A204.1 (cell line): ENCODE data around the gene GOLGA6L2.
"Not testable (repeated sequence)": the region's sequence is repeated elsewhere in the genome, so short reads cannot be mapped to it uniquely, and the experiment has no call there.

Source experiments
- FAIRE-seq: peaks from 2 replicates; lab custom pipeline; 2012; peaks lifted over from hg19 to GRCh38; lab: Jason Lieb, UNC

The GOLGA6L2 gene, protein sequence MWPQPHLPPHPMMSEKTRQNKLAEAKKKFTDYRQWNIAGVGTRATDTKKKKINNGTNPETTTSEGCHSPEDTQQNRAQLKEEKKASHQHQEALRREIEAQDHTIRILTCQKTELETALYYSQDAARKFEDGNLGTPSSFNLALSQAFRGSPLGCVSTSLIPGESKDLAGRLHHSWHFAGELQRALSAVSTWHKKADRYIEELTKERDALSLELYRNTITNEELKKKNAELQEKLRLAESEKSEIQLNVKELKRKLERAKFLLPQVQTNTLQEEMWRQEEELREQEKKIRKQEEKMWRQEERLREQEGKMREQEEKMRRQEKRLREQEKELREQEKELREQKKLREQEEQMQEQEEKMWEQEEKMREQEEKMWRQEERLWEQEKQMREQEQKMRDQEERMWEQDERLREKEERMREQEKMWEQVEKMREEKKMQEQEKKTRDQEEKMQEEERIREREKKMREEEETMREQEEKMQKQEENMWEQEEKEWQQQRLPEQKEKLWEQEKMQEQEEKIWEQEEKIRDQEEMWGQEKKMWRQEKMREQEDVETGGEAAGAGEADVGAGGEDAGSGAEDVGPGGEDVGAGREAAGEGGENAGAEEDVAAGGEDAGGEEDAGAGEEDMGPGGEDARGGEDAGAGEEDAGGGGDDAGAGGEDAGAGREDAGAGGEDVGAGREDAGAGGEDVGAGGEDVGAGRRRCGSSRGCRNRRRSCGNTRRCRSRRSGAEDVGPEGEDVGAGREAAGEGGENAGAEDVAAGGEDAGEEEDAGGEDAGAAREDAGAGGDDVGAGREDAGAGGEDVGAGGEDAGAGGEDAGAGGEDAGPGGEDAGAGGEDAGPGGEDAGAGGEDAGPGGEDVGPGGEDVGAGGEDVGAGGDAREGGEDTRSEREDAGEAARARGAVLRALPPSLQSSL

DNA sequence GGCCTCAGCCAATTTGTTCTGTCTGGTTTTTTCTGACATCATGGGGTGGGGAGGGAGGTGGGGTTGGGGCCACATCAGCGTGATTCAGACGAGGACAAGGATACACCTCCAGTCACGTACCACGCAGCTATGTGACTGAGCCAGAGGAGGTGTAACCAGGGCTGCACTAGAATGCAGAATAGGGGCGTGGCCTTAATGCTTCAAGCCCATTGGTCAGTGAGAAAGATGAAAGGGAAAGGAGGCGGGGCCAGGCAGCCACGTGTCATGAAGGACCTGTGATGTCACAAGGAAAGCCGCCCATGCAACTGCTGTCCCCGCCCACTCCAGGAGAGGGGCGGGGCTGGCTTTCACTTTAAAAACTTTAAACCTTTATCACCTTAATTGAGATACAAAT is at the start of gene GOLGA6L2:
GOLGA6L2 (minus strand) TSS at position 137 of the 394 bp plus-strand sequence; CDS start at position 75, 62 bp downstream.
- FAIRE-seq: no peak

DNA sequence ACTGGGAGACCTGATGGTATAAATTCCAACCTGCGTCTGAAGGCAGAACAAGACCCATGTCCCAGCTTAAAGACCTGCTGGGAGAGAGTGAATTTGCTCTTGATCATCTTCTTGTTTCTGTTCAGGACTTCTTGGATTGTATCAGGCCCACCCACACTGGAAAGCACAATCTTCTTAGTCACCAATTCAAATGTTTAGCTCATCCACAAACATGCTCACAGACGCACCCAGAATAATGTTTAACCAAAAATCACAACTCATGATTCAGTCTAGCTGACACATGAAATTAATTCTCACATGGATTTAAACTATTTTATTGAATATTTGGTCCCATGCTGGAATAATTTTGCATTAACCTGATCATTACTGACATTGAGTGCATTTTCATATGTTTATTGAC is 37.8 kb upstream of the GOLGA6L2 start:
- FAIRE-seq: no peak

DNA sequence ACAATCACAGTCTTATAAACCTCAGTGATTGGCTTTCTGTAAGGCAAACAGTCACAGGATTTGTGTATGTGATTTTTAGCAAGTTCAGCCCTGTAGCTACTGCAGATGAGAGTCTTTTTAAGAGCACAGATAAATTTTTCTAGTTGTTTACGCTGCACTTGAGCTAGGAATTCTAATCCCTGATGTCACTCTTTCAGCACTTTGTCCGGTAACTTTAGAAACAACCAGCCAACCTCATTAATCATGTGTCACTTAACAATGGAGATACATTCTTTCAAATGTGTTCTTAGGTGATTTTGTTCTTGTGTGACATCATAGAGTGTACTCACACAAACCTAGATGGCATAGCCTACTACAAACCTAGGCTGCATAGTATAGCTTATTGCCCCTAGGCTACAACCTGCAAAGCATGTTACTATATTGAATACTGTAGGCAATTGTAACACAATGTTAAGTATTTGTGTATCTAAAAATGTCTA is 36.8 kb upstream of the GOLGA6L2 start:
- no peak for FAIRE-seq

DNA sequence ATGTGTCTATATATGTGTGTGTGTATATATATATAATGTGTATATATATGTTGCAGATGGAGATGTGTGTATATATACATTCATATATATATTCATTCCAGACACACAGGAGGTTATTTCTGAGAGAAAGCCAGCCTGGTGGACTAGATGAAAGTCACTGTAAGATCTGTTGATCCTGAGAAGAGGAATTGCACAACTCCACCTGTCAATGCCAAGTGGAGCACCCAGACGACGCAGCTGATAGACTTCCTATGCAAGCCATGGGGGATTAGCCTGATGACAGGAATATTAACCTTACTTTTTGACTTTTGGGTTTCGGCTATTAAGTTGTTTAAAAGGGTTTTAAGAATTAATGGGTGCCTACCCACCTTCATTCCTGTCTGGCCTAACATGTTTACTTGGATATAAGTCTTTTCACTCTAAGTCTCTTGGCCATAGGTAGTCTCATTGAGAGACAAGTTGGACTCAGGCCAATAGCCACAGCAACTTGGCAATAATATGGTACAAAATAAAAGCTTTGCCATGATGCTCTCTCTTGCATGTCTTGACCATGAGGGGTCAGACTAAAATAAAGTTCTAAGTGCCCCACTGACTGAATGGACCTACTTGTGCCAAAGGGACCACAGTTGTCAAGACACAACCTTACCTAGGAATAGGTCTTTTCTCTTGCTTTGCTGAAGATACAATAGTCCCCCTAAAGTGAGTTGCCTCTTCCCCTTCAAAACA is 35.9 kb upstream of the GOLGA6L2 start:
- FAIRE-seq: no peak

DNA sequence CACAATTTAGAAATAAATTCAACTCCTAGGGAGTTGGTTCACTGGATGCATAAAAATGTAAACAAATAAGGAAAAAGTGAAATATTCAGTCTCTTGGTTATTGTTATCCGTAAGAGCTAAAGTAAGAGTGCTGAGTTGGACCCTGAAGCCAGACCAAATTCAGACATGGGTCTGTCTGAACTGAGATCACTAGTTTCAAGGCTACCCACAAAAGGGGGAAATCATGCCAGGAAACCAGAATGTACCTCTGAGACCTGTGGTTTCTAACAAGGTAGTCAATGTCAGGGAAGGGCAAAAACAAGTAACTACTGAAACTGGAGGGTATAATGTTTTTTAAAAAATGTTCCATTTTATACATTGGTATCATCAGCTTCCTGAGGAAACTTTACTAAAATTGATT is 35.2 kb upstream of the GOLGA6L2 start:
- FAIRE-seq: no peak

DNA sequence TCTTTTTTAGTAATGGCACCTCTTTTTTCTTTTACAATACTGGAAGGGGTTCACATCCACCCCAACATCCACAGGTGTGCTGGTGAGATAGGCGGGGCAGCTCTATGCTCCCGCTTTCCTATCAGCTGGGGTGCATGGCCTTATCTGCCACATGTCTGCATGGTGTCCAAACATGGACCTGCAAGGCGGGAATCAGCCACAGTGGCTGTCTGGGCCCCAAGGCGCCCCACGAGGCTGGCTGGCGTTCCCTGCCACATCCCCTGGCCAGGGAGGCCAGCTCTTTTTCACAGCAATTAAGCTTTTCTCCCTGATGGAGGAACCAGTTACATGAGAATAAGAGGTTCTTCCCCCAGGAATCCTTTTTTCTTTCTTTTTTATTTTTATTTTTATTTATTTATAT is 30.9 kb upstream of the GOLGA6L2 start:
- FAIRE-seq: no peak

DNA sequence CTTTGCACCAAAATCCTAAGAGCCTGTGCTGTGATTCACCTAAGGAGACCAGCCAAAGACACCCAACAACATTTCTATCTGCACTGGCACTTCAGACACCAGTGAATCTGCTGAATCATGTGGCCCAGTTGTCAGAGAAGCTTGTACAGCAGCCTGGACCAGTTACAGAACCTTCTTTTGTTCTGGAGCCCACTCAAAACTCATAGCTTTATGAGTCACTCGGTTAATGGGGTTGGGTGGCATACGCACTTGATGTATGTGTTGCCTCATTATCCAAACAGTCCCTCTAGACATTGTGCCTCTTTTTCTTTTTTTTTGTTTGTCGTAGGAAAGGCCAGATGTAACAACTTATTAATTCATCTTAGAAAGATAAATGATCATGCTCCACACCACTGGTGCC is 25.6 kb upstream of the GOLGA6L2 start:
- FAIRE-seq: no peak

DNA sequence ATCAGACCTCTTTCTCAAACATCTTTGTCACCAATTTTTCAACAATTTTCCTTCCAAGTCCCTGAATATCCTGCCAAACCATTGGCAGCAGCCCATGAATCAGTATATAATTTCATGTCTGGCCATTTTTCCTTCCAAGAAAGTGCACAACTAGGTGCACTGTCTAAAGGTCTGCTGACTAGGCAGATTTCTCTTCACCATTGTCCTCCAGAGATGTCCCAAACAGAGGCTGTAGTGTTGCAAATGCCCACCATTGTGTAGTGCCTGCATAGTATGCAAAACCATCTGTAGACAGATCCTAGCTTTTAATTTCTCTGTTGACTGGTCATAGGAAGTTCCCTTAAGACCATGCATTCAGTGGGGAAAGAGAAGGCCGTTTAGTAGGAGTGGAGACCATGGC is 25.0 kb upstream of the GOLGA6L2 start:
- no peak for FAIRE-seq

DNA sequence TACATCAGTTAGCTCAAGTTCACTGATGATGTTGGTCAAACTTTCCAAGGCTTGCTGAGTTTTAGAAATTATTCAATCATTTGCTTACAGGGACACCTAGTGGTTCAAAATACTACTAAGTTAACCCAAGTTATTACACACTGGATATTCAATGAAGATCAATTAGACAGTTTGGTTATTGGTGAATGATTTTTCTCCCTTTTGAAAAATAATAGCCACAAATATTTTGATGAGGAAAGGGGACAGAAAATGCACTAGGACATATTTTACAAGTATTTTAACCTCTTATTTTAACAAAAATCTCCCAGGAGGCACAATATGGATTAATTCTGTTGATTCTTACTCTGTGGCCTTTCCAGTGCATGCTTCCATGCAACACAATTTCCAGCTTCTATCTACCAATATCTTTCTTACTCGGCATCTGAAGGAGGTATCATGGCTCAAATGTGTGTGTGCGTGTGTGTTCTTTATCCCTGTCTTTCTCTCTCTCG is 20.1 kb upstream of the GOLGA6L2 start:
- FAIRE-seq: peak; percentile 92

DNA sequence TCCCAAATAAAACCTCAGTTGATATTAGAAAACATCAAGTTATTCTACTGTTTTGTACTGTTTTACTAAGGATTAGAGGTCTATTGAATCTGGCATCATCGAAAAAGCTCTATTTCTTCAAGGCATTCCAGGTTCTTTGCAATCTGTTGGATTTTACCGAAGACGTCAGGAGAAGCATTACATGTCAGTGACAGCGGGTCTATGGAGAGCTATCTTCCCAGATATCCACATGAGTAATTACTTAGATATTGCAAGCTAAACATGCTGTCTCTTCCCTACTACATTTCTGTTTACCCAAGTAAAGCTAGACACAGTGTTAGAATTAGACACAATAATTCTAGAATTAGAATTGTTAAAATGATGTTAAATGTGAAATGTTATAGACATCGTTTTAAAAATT is 10.8 kb upstream of the GOLGA6L2 start:
- no peak for FAIRE-seq

DNA sequence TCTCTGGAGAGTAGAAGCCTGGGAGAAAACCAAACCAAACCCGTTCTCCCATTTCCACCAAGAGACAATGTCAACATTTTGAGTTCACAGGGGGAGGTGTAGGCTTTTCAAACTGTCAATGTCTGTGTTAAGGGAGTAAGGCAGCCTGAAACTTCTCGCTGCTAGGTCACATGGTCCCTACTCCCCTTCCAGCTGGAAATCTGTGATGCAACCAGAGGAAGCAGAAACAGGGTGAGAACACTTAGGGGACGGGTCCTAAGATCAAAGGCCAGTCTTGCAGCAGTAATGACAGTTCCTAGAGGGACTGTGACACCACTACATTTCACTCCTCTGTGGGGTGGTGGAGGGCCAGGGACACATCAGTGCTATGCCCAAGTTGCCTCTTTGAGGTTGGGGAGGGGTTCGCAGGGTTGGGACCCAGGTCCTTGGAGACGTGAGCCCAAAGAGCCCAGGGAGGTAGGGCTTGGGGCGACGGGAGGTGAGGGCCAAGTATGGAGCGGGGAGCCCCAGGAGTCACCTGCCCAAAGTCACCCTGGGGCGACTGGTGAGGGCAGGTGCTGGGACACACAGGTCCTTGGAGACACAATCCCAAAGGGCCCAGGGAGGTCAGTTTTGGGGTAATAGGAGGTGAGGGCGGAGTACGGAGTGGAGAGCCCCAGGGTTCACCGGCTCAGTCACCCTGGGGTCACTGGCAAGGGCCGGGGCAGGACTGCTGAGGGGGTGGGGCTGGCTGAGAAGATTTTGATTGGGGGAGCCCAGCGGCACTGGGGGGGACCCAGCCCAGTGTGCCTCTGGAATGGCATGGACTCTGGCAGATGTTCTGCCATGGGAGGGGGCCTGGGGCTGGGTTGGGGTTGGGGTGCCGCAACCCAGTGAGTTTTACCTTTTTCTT is 582 bp downstream of the GOLGA6L2 start:
- FAIRE-seq: no peak

DNA sequence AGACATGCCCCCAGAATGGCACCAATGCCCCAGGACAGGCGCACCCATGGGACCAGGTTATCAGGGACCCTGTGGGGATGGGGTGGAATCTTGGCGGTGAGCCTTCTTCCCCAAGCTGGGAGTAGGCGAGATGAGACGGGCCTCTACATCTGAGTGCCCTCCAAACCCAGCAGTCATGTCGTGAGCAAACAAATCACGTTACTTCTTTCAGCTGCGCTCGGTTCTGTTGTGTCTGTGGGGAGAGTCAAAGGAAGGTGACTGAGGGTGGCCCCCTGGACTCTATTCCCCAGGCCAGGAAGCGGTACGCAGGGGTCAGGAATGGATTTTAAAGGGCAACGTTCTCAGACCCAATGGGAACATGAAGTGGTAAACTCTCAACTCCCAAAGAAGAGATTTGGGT is 2.8 kb downstream of the GOLGA6L2 start:
- FAIRE-seq: no peak

DNA sequence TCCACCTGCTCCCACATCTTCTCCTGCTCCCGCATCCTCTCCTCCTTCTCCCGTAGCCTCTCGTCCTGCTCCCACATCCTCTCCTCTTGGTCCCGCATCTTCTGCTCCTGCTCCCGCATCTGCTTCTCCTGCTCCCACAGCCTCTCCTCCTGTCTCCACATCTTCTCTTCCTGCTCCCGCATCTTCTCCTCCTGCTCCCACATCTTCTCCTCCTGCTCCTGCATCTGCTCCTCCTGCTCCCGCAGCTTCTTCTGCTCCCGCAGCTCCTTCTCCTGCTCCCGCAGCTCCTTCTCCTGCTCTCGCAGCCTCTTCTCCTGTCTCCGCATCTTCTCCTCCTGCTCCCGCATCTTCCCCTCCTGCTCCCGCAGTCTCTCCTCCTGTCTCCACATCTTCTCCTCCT is 5.8 kb downstream of the GOLGA6L2 start:
- no peak for FAIRE-seq

DNA sequence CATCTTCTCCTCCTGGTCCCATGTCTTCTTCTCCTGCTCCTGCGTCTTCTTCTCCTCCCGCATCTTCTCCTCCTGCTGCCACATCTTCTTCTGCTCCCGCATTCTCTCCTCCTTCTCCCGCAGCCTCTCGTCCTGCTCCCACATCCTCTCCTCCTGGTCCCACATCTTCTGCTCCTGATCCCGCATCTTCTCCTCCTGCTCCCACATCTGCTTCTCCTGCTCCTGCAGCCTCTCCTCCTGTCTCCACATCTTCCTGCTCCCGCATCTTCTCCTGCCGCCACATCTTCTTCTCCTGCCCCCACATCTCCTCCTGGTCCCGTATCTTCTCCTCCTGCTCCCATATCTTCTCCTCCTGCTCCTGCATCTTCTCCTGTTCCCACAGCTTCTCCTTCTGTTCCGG is 6.4 kb downstream of the GOLGA6L2 start:
- no peak for FAIRE-seq

DNA sequence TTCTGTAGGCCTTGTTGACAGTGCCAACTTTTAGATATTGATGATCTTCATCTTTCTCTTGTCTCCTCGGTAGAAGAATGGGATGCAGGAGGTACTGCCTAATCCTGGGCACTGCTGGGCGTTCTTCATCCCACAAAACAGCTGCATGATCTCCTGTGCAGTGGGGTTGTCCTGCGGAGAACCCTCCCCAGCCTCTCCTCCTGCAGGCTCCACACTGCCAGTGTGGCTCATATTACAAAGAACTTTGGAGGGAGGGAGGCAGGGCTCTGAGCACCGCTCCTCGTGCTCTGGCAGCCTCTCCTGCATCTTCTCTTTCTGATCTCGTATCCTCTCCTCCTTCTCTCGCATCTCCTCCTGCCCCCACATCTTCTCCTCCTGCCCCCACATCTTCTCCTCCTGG is 7.5 kb downstream of the GOLGA6L2 start:
- FAIRE-seq: no peak

DNA sequence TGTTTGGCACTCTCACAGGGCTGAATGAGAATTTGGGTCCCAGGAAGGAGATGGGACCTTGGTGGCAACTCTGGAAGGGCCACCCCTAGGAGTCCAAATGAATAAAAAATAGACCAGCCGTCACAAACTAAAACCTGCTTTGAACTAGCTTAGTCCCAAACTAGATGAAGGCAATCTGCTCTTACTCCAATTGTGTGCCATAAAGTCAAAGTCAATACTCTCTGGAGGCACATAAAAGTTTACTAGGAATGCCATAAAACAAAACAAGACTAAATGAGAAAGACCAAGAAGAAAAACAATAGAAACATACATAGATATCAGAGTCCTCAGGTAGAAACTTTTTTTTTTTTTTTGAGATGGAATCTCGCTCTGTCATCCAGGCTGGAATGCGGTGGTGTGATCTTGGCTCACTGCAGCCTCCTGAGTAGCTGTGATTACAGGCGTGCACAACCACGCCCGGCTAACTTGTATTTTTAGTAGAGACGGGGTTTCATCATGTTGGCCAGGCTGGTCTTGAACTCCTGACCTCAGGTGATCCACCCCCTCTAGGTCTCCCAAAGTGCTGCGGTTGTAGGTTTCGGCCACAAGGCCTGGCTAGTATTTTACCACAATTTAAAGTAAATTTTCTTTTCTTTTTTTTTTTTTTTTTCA is 8.1 kb downstream of the GOLGA6L2 start:
- no peak for FAIRE-seq

DNA sequence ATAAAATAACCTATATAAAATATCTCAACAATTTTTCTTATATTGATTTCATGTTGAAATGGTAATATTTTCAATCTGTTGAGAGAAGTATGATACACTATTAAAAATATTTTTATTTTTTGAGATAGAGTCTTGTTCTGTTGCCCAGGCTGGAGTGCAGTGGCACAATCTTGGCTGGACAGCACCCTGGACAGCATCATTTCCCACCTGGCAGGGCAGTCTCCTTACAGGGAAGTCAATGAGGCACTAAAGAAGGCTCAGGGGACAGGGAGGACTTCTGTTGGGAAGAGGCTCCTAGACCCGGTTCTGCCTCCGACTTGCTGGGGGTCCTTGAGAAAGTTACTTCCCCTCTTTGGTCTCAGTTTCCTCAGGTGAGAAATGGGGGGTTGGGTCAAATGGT is 9.4 kb downstream of the GOLGA6L2 start:
- no peak for FAIRE-seq

DNA sequence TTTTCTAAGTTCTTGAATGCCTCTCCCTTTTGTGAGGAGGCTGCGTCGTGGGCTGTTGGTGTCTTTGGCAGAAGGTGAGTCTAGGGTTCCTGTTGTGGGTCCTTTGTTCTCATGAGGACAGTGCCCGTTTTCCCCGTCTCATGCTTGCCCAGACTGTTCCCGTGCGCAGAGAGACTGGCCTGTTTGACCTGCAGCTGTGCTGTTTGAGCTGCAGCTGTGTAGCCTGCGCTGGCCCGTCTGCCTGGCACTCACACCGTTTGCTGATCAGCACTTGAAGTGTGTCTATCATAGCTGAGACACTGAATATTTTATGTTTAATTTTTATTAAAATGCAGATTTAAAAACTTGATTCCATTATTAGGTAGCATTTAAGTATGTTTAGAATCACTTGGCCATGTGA is 9.9 kb downstream of the GOLGA6L2 start:
- FAIRE-seq: no peak

DNA sequence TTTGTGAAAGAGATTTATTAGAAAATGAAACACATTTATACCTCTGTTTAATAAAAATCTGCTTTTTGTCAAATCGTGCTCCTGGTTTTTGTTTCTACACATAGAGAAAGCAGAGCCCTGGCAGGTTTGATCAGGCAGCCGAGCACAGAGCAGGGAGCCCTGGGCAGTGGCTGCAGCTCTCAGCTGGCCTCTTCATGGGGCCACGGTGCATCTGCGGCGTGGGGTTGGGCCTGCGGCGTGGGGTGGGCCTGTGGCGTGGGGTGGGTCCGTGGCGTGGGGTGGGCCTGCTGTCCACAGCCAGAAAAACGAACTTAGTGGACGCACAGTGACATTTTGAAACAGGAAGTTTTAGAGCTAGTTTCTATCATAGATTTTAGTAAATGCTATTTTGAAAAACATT is 10.6 kb downstream of the GOLGA6L2 start:
- no peak for FAIRE-seq

DNA sequence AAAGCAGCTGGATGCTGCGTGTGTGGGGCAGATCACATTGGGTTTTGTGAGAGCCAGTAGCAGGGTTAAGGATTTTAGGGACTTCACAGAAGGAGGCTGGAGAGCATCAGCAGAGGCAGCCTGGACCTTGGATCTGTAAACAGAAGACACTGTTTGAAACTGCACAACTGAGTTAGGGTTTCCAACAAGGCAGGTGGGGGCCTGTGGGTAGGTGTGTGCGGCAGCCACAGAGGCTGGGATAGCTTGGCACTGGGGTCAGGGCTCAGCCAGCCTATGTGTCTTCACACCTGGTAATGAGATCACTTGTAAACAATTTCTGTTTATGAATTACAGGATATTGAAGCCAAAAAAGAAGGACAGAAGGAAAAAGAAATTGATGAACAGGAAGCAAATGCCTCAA is 12.3 kb downstream of the GOLGA6L2 start:
- not testable (repeated sequence) for FAIRE-seq

DNA sequence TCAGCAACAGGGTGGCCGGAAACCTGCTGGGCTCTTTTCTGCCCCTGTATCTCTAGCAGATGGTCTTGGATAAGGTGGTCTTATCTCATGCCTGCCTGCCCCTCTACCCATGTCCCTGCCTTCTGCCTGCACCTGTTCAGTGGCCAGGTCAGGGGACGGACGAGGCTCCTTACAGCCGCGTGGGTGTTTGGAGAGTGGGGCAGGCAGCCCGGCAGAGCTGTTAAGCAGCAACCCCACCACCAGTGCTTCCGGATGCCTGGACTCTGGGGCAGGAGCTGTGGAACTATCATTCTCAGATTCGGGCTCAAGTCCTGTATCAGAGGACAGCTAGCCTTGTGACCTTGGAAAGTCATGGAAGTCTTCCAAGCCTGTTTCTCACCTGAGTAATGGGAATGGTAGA is 21.7 kb downstream of the GOLGA6L2 start:
- FAIRE-seq: not testable (repeated sequence)
